ENCODE results near the gene ZNF69.
"Not testable (repeated sequence)": the region's sequence is repeated elsewhere in the genome, so short reads cannot be mapped to it uniquely, and the experiment has no call there.

The ZNF69 gene

DNA sequence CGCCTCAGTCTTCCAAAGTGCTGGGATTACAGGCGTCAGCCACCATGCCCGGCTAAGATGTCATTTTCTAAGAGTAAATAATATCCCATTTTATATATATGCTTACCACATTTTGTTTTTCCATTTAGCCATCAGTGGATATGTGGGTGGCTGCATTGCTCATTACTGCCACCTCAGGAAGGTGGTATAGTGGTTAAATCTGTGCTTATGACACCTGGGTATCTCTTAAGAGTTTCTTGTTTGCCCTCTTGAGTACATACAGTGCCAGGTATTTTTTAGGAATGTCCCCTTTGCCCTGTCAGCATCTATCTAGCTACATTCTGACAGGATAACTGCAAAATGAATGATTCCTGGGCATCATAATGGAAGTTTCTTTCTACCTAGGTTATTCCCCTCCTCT is 14.6 kb downstream of the ZNF69 start:
- DNase-seq: no peak

DNA sequence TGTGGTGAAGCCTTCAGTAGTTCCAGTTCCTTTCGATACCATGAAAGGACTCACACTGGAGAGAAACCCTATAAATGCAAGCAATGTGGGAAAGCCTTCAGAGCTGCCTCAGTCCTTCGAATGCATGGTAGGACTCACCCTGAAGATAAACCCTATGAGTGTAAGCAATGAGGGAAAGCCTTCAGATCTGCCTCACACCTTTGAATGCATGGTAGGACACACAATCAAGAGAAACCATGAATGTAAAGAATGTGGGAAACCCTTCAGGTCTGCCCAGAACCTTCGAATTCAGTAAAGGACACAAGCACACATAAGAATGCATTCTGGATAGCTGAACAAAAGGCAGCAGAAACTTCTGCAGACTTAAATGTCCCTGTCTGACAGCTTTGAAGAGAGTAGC is 18.3 kb downstream of the ZNF69 start:
- DNase-seq: no peak

DNA sequence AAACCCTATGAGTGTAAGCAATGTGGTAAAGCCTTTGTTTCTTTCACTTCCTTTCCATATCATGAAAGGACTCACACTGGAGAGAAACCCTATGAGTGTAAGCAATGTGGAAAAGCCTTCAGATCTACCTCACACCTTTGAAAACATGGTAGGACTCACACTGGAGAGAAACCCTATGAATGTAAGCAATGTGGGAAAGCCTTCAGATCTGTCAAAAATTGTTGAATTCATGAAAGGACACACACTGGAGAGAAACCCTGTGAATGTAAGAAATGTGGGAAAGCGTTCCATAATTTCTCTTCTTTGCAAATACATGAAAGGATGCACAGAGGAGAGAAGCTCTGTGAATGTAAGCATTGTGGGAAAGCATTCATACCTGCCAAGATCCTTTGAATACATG is 24.4 kb downstream of the ZNF69 start:
- DNase-seq: not testable (repeated sequence)

DNA sequence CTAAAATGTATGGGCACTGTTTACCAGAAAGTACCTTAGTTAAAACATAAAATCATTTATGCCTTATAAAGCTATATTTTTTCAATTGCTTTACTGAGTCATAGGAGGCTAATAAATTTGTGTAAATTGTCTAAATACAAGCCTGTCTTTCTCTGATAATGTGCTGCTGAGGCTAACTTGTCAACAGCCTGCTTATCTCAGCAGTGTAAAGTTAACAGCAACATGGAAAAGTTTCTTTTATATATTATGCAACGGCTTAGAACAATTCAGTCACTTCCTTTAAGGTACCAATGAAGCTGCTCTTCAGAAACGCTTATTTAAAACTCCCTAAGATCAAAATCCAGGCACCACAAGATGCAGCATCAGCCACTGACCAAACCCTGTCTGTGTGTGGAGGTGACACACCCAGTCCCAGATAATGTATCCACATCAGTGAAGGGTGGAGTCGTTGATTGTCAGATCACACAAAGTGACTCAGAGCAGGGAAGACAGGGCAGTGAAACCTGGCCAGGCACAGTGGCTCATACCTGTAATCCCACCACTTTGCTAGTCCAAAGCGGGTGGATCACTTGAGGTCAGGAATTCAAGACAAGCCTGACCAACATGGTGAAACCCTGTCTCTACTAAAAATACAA is 27.0 kb downstream of the ZNF69 start:
- DNase-seq: not testable (repeated sequence)

DNA sequence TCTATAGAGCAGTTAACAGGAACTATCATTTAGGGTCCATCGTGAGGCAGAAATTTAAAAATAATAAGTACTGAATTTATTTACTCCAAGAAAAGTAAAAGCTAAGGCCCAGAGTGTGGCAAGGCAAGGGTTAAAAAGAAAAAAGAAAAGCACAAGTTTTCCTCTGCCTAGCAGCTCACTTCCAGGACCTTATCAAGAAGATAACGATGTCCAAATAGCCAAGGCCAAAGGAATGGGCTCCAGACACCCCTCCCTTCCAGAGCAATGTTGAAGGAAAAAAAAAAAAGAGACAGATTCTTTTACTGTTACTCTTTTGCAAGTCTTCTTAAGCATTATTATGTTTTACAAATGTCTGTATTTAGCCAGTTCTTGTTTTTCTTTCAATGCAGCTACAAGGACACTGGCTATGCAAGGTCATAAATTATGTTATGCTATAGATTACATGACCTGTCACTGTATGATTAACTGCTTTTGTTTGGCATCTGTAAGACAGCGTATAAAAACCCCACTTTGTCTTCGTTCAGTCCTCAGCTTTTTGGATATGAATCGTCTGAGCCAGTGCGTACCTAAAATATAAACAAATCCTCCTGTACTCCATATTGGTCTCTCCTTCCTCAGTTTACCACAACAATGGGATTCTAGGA is 34.4 kb downstream of the ZNF69 start:
- DNase-seq: no peak

DNA sequence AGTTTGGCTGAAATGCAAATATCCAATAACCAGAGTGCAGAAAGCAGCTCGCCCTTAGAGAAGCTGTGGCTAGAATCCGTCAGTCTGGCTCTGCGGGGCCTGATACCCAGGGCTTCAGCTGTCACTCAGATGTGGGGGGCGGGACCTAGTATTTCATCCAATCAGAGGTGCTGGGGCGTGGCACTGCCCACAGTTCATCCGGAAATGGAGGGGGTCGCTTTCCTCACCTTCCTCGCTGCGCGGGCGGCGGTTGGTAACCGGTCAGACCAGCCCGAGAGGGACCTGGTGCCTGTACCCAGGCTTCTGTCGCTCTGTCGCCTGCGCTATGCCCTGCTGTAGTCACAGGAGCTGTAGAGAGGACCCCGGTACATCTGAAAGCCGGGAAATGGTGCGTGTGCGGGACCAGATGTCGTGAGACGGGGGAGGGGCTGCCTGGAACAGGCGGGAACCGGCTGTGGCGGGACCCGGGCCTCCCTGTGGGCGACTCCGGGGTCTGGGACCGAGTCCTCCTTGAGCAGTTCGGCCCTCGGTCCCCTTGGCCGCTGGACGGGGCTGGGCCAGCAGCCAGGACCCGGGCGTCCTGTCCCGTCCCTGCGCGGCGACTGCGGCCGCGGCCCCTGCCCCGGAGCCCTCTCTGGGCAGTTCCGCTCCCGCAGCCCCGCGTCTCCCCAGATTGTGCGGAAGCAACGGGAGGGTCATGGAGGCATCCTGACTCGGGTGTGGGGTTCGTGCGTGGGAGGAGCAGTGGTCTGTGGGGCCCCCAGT is 37.5 kb downstream of the ZNF69 start, which contains the start of gene ZNF700:
ZNF700 (plus strand) TSS at position 222 of the 765 bp plus-strand sequence; CDS start at position 326, 104 bp downstream.
- DNase-seq: peak; percentile 95

DNA sequence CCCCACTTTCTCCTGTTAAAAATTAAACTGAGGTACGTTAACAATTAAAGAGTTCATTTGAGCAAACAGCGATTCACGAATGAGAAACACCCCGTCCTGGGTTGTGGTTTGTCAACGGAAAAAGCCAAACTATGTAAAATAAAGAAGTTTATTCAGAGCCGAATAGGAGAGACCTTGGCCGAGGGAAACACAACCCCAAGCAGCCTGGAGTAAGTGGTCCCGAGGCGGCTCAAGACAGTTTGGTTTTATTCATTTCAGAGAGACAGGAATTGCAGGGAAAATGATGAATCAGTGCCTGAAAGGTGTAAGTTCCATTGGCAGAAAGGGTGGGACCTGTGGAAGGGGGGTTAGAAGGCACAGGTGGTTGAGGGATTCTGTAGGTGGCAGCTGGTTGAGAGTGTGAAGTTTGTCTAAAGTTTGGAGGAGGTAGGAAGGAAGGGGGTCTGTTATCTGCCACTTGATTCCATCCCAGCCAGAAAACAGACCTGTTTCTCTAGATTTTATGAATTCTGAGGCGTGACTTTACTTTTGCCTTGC is 38.1 kb downstream of the ZNF69 start:
- DNase-seq: not testable (repeated sequence)

DNA sequence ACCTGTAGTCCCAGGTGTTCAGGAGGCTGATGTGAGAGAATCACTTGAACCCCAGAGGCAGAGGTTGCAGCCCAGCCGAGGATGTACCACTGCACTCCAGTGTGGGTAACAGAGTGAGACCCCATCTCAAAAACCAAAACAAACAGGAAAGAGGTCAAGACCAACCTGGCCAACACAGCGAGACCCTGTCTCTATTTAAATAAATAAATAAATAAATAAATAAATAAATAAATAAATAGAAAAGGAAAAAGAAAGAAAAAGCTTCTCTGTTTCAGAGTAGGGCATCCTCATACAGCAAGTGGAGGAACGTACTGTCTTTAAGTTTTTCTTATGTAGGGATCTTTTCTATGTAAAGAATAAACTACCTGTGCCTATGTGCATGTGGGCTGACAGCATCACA is 39.6 kb downstream of the ZNF69 start:
- no peak for DNase-seq

DNA sequence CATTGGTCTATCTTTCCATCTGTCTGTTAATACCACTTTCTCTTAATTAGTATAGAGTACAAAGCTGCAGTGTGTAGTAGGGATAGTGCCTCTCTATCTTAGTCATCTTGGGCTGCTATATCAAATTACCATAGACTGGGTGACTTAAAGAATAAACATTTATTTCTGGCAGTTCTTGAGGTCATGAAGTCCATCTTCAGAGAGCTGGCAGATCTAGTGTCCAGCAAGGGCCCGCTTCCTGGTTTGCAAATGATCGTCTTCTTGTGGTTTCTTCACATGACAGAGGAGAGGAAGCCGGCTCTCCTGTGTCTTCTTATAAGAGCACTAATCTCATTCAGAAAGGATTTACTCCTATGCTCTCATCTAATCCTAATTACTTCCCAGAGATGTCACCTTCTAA is 43.5 kb downstream of the ZNF69 start:
- no peak for DNase-seq

DNA sequence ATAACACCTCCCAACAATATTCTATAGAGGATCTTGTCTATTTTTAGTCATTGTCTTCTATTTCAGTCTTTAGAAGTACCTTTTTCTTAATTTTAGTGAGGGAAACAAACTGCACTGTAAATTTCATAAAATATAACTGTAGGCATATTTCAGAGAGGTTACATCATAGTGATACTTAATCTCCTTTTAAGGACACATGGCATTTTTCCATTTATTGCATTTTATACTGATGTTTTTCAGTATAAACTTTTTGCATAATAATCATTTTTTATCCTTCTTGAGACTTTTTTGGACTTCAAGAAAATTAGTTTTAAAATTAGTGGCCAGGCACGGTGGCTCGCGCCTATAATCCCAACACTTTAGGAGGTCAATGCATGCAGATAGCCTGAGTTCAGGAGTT is 43.9 kb downstream of the ZNF69 start:
- no peak for DNase-seq

DNA sequence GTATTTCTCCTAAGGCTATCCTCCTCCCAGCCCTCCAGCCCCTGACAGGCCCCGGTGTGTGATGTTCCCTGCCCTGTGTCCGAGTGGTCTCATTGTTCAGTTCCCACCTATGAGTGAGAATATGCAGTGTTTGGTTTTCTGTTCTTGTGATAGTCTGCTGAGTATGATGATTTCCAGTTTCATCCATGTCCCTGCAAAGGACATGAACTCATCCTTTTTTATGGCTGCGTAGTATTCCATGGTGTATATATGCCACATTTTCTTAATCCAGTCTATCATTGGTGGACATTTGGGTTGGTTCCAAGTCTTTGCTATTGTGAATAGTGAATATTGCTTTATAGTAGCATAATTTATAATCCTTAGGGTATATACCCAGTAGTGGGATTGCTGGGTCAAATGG is 48.2 kb downstream of the ZNF69 start:
- DNase-seq: not testable (repeated sequence)

DNA sequence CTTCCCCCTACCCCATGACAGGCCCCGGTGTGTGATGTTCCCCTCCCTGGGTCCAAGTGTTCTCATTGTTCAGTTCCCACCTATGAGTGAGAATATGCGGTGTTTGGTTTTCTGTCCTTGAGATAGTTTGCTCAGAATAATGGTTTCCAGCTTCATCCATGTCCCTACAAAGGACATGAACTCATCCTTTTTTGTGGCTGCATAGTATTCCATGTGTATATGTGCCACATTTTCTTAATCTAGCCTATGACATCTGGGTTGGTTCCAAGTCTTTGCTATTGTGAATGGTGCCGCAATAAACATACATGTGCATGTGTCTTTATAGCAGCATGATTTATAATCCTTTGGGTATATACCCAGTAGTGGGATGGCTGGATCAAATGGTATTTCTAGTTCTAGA is 50.8 kb downstream of the ZNF69 start:
- DNase-seq: not testable (repeated sequence)

DNA sequence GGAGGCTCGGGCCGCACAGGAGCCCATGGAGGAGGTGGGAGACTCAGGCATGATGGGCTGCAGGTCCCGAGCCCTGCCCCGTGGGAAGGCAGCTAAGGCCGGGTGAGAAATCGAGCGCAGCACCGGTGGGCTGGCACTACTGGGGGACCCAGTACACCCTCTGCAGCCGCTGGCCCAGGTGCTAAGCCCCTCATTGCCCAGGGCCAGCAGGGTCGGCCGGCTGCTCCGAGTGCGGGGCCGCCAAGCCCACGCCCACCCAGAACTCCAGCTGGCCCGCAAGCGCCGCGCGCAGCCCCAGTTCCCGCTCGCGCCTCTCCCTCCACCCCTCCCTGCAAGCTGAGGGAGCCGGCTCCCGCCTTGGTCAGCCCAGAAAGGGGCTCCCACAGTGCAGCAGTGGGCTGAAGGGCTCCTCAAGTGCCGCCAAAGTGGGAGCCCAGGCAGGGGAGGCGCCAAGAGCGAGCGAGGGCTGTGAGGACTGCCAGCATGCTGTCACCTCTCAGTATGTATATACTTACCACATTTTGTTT is 53.8 kb downstream of the ZNF69 start:
- DNase-seq: not testable (repeated sequence)

DNA sequence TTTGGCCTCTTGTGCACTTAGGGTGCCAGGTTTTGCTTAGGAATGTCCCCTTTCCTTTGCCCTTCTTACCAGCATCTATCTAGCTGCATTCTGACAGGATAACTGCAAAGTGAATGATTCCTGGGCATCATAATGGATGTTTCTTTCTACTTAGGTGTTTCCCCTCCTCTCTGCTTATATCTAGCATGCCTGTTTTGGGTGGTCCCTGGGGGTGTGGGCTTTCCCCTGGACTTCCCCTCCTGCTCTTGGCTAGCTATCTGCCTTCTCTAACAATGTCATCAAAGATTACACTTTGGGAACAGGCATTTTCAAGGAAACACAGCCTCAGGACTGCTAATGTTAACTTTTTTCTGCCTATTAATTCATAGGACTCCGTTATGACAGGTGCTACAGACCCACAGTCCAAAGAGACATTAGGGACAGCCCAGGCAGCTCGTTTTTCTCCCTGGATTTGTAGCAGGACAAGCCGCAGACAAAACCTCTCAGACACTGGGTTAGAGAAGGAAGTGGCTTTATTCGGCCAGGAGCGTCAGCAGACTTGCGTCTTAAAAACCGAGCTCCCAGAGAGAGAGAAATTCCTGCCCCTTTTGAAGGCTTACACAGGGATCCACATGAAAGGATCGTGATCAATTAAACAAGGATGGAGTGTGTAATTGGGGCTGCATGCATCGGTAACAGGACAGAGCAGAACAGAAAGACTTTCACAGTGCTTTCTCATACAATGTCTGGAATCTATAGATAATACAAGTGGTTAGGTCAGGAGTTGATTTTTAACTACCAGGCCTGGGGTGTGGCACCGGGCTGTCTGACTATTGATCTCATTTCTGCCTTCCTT is 54.6 kb downstream of the ZNF69 start:
- no peak for DNase-seq

DNA sequence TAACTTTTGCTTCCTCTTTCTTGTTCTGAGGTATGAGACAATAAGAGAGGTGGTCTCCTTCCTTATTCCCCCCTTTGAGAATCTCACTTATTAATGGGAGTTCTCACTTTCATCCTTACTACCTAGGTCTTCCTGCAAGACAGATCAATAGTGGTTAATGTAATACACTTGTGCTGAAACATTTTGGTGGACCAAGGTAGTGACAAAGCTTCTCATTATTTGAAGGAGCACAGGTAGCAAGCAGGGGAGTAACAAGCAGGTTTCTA is 55.2 kb downstream of the ZNF69 start:
- DNase-seq: no peak

DNA sequence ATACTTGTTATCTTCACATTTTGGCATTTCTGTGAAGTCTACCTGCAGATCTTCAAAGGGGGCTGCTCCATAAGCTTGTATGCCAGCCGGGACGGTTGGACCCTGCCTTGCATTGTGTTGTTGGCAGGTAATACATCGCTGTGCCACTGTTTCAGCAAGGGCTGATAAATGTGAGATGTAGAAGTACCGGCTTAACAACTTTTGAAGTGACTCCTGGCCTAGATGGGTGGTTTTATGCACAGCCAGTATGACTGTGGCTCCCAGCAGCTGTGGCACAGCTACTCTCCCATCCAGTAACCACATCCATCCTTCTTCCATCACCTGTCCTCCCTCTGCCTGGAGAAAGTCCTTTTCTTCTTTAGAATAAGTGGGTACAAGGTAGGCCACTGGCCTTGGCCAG is 57.1 kb downstream of the ZNF69 start:
- DNase-seq: no peak

DNA sequence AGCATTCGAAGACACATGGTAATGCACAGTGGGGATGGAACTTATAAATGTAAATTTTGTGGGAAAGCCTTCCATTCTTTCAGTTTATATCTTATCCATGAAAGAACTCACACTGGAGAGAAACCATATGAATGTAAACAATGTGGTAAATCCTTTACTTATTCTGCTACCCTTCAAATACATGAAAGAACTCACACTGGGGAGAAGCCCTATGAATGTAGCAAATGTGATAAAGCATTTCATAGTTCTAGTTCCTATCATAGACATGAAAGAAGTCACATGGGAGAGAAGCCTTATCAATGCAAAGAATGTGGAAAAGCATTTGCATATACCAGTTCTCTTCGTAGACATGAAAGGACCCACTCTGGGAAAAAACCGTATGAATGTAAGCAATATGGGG is 61.1 kb downstream of the ZNF69 start:
- no peak for DNase-seq

DNA sequence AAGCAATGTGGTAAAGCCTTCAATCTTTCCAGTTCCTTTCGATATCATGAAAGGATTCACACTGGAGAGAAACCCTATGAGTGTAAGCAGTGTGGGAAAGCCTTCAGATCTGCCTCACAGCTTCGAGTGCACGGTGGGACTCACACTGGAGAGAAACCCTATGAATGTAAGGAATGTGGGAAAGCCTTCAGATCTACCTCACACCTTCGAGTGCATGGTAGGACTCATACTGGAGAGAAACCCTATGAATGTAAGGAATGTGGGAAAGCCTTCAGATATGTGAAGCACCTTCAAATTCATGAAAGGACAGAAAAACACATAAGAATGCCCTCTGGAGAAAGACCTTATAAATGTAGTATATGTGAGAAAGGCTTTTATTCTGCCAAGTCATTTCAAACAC is 61.6 kb downstream of the ZNF69 start:
- DNase-seq: no peak

DNA sequence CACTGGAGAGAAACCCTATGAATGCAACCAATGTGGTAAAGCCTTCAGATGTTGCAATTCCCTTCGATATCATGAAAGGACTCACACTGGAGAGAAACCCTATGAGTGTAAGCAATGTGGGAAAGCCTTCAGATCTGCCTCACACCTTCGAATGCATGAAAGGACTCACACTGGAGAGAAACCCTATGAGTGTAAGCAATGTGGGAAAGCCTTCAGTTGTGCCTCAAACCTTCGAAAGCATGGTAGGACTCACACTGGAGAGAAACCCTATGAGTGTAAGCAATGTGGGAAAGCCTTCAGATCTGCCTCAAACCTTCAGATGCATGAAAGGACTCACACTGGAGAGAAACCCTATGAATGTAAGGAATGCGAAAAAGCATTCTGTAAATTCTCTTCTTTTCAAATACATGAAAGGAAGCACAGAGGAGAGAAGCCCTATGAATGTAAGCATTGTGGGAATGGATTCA is 62.1 kb downstream of the ZNF69 start:
- DNase-seq: not testable (repeated sequence)

DNA sequence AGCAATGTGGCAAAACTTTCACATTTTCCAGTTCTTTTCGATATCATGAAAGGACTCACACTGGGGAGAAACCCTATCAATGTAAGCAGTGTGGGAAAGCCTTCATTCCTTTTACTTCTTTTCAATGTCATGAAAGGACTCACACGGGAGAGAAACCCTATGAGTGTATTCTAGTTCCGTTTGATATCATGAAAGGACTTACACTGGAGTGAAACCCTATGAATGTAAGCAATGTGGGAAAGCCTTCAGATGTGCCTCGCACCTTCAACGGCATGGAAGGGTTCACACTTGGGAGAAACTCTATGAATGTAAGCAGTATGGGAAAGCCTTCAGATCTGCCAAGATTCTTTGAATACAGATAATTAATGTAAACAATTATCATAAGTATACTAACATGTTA is 62.7 kb downstream of the ZNF69 start:
- DNase-seq: no peak
